ENCODE data around the gene FOXM1.
"Not testable (repeated sequence)": the region's sequence is repeated elsewhere in the genome, so short reads cannot be mapped to it uniquely, and the experiment has no call there.

The FOXM1 gene

DNA sequence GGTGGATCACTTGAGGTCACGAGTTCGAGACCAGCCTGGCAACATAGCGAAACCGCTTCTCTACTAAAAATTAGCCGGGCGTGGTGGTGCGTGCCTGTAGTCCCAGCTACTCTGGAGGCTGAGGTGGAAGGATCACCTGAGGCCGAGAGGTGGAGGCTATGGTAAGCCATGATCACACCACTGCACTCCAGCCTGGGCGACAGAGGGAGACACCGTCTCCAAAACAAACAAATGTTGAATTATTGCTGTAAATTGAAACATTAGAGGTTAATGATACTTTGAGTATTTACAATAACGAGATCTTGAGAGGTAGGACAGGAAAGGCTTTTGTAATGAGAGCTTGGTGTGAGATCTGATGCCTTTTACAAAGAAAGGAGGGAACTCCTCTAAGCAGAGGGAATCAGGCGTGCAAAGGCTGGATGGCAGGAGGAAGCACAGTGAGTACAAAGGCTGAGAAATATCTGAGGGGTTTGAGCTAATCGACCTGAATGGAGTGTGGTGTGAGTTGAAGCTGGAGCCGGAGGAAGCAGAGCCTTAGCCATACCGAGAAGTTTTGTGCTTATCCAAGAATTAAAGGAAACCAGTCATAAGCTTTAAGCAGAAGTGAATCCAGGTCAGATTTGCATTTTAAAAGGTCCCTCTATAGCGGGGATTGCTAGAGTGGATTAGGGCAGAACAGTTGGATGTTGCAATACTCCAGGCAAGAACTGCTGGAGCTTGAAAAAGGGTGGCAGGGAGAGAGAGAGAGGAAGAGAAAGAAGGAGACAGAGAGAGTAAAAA lies 1.2 kb upstream of the FOXM1 start:
- DNase-seq: no peak

DNA sequence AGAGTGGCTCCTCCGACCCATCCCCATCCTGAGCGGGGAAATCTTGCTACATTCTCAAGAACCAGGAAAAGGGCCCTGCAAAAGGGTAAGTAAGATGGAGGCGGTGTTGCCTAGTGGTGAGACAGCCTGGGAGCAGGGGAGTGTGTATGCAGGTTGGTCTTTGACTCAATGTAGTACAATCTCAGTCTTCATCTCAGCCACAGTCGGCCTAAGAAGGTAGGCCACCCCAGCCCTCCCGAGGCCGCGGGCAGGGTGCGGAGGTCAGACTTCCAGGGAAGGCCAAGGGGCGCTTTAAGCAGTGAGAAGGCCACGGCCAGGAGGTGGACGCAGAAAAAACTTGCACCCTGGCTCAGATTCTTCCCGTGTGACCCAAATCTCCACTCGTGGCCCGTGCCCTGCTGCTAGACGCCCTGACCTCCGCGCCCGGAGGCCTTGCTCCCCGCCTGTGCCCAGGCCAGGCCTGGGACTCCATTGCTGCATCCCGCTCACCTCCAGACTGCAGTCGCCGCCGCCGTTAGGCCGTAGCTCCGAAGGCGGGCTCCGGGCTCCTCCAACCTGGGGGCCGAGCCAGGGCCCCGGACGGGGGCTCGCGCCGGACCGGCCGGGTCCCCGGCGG lies 435 bp downstream of the FOXM1 start:
- no peak for DNase-seq

DNA sequence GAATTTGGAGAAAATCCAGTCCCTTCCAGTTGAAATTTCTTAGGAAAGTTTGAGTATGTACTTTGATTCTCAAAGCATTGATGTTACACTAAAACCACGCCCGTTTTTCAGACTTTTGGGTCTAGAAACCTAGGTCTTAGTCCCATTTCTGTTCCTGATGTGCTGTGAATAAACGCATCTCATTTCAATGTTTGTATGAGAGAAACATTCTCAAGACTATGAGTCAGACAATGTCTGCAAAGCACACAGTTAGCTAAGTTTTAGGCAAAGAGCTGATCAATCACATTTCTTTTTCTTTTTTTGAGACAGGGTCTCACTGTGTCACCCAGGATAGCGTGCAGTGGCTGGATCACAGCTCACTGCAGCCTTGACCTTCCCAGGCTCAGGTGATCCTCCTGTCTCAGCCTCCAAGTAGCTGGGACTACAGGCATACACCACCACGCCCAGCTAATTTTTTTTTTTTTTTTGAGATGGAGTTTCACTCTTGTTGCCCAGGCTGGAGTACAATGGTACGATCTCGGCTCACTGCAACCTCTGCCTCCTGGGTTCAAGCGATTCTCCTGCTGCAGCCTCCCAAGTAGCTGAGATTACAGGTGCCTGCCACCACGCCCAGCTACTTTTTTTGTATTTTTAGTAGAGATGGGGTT lies 7.9 kb downstream of the FOXM1 start:
- not testable (repeated sequence) for DNase-seq

DNA sequence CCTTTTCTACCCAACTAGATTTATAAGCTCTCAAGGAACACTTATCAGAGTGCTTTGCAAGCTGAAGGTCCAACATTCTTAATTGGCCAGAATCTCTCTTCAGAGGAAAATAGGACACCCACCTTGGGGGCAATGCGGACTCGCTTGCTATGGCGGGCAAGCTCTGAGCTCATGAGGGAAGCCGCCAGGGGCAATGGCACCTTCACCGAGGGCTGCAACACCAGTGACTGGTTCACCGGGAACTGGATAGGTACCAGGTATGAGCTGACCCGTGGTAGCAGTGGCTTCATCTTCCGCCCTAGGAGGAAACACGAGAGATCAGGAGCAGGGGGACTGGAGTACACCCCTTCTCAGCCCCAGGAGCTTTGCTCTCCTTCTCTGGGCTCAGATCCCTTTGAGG lies 12.8 kb downstream of the FOXM1 start:
- no peak for DNase-seq

DNA sequence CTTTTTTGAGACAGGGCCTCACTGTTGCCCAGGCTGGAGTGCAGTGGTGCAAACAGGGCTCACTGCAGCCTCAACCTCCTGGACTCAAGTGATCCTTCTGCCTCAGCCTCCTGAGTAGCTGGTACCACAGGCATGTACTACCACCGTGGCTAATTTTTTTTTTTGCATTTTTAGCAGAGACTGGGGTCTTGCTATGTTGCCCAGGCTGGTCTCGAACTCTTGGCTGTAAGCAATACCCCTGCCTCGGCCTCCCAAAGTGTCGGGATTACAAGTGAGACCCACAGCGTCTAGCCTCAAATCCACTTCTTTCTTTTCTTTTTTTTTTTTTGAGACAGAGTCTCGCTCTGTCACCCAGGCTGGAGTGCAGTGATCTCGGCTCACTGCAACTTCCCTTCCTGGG lies 13.6 kb downstream of the FOXM1 start:
- DNase-seq: not testable (repeated sequence)

DNA sequence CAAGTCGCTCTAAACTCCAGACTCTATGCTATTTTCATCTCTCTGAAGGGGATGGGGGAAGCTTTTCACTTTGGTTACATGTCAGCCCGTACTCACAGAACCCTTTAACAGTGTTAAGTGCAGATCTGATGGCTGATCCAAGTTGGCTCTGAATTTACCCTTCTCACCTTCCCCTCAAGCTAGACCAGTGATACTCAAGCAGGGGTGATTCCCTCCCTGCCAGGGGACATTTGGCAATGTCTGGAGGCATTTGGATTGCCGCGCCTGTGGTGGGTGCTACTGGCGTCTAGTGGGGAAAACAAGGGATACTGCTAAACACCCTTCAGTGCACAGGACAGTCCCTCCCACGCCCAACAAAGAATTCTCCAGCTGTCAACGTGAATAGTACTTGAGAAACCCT lies 14.1 kb downstream of the FOXM1 start:
- DNase-seq: no peak

DNA sequence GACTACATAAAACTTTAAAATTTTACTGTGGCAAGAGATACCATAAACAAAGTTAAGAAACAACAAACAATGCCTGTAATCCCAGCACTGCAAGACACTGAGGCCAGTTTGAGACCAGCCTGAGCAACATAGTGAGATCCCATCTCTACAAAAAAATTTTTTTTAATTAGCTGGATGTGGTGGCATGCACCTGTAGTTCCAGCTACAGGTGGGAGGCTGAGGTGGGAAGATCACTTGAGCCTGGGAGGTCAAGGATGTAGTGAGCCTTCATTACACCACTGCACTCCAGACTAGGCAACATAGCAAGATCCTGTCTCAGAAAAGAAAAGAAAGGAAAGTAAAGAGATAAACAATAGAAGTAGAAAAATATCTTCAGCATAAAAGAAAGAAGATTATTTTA lies 16.8 kb downstream of the FOXM1 start:
- no peak for DNase-seq

DNA sequence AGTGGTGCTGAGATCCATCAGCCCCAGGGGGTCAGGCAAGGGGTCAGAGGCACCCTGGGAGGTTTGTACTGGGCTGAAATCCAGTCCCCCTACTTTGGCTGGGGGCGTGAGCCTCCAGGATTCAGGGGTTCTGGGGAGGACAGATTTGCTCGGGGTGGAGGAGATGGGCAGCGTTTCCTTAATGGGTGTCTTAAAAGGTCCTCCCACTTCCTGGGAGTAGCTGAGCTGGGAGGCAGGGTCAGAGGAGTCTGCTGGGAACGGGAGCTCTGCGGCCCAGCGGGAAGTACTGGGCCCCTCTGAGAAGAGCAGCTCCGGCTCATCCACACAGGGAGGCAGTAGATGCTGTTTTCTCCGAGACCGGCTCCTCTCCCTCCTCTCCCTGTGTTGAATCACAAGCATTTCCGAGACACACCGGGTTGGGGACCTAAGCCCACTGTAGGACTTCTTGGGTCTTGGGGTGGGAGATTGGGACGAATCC lies 18.0 kb downstream of the FOXM1 start:
- no peak for DNase-seq

DNA sequence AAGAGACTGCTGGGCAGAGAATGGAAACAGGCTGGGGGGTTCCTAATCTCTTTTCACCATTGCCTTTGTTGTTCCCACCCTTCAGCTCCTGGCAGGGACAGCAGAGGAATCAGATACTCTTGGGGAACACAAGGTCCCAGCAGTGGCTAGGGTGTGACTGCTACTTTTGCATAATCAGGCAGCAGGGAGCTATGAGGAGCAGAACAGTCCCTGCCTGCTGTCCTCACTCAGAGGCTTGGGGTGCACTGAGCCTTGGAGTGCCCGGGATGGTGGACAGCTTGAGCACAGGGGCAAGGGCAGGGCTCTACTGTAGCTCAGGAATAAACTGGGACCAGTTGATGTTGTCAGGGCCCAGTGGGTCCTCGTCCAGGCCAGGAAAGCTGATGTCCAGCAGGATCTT lies 18.6 kb downstream of the FOXM1 start:
- DNase-seq: no peak

DNA sequence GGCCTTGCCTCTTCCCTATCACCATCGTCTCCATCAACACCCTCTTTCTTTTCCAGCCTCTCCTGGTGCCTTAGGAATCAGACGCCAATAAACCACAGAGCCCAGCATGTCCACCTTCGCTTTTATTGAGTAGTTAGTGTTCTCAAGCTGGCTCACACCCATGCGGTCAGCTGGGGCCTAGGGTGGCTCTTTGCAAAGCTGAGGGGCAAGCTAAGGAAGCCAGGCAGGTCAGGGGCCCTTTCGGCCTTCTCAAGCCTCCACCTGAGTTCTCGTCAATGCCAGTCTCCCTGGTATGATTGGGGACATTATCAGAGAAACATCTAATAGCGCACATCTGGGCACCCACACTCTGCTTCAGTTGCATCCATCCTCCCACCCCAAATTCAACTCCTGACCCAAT lies 19.4 kb downstream of the FOXM1 start:
- DNase-seq: no peak

DNA sequence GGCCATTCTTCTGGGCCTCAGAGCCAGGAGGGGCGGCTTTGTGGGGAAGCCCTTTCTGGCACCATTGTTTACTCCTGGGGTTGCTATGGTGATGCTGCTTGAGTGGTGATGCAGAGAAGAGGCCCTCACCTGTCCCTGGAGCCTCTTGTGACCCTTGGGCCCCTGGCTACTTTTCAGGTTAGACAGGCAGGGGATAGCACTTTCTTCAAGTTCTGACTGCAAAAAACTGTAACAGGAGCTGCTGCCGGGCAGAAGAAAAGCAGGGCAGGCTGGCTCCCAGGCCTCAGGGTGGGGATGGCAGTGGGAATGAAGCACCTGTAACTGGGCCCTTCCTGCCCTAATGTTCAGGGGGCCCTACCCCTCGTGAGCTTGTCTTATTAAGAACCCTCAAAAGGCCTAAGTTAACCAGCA lies 19.9 kb downstream of the FOXM1 start, which contains the start of gene TEX52:
Gene TEX52 (minus strand): TSS at position 19 of the 411 bp plus-strand sequence. CDS start 13 bp downstream, at position 6.
- no peak for DNase-seq

DNA sequence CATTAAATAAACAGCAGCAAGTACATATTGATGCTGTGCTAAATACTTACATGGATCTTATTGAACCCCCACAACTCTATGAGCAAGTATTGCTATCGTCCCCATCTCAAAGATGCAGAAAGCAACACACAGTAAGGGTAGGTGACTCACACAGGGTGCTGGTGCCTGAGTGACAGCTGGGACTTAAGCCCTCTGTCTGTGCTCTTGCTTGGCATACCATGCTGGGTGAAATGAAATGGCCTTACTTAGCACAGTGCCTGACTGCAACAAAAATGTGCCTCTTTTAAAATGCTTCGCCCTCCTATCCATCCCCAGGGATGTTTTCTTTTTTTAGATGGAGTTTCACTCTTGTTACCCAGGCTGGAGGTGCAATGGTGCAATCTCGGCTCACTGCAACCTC lies 20.9 kb downstream of the FOXM1 start:
- DNase-seq: no peak

DNA sequence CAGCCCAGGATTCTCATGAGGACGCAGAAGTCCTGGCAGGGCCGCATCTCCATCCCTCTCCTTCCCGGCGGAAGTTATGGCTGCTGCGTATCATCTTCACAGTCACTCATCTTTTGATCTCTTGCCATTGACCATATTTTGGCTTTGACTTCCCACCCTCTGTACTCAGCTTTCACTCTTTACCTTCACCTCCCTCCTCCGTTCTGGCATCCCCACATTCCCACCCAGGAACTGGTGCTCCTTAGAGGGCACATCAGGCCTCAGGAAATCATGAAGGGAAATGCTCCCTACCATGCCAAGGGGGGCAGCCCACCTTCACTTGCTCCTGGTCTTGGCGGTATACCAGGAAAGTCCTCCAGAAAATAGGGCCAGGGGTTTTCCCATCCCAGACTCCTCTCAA lies 21.4 kb downstream of the FOXM1 start:
- no peak for DNase-seq

DNA sequence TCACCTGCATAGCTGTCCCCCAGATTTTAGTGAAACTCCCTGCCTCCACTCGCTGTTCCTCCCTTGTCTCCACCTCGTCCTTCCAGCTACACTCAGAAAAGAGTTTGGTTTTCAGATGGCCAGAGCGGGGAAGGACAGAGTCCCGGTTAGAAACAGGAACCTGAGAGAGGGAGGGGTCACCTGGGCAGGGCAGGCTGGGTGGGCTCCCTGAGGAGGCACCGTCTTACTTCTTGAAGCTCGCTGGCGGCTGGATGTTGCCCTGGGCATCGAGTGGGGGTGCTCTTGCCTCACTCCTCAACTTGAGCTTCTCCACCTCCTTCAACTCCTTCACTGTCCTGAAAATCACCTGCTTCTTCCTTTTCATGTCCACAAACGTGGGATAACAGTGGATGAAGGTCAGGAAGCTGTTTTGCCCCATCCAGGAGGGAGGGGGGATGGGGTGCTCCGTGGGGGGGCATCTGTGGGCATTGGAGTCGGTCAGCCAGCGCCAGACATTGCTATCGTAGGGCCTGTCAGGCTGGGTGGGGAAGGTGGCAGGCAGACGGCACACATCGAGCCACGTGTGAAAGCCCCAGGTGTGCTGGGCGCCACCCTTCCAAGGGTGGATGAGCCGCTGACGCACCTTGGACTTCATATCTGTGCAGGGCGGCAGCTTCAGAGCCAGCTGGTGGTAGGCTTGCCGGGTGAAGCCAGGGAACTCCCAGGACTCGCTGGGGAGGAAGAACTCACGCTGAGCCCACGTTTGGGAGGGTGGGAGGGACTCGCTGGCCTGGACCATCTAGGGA lies 22.1 kb downstream of the FOXM1 start:
- DNase-seq: no peak

DNA sequence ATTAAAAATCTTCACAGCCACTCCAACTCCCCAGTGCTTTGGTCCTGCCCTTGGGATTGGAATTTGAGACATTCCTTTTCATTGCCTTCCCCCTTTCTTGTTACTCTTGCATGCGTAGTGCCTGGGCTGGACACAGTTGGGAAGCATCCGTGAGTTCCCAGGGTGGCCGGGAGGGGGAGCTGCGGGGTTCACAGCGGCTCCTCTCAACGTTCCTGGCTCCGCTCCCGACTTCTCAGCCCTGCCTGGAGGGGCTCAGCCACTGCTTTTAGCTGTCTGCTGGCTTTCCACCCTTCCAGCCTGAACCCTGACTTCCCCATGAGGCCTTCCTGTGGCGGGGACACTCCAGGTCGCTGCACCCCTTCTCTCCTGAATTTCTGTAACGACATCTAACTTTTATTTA lies 23.3 kb downstream of the FOXM1 start:
- DNase-seq: peak; percentile 75

DNA sequence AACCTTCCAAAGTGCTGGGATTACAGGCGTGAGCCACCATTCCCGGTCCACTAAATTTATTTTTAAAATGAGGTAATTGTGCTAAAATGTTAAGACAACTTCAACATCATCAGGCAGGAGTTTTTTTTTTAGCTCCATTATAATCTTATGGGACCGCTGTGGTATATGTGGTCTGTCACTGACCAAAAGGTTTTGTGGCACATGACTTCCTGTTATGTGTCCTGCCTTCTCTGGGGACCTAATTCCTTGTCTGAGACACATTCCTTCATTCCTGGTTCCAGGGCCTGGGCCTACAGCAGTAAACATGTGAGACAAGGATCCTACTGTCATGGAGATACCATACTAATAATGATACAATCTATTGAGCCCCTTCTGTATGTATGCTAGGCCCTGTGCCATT lies 25.0 kb downstream of the FOXM1 start:
- no peak for DNase-seq

DNA sequence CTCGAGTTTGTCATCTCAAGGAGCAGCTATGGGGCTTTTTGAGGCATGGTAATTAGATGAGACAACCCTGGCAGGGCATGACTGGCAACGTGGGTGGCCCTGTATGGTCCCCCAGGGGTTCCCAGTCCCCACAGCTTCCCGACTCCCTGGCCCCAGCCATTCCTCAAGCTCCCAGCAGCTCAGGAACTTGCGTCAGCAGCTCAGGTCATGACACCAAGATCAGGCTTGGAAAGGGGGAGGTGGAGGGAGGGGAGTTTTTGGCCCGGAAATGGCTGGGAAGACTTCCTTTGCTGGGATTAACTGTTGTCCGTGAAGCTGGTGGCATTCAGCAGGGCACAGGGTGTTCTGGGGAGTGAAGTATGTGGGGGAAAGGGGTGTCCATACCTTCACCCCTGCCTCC lies 31.7 kb downstream of the FOXM1 start:
- DNase-seq: no peak

DNA sequence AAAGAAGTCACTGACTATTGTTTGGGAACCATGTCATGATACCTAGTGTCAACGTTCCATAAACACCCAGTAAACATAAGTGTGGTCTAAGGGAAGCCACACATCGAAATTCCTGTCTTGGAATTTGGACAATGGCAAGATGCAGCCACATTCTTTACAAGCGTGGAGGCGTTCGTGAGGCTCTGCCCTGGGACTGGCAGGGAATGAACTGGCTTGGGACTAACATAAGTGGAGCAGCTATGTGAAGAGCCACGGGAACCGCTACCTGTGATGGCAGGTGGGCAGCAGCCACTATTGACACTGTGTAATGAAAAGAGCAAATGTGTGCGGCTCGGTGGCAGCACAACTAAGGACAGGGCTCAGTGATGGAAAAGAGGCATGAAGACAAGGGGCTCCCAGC lies 32.2 kb downstream of the FOXM1 start:
- no peak for DNase-seq

DNA sequence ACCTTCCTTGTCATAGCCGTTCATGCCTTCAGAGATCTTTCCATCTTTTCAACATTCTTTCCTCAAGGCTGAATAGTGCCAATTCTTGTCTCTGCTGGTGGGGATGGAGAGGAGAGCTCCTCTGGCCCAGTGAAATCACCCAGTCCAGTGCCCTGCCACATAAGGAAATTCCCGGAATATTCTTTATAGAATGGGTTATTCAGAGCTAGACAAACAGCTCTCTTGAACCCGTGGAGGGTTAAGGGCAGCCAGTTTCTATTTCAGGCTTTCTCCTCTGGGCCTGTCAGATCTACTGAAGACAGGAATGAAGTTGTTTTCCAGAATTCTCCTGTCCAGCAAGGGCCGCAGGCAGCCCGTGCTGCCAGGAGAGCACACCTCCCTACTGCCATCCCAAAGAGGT lies 34.0 kb downstream of the FOXM1 start:
- DNase-seq: no peak

DNA sequence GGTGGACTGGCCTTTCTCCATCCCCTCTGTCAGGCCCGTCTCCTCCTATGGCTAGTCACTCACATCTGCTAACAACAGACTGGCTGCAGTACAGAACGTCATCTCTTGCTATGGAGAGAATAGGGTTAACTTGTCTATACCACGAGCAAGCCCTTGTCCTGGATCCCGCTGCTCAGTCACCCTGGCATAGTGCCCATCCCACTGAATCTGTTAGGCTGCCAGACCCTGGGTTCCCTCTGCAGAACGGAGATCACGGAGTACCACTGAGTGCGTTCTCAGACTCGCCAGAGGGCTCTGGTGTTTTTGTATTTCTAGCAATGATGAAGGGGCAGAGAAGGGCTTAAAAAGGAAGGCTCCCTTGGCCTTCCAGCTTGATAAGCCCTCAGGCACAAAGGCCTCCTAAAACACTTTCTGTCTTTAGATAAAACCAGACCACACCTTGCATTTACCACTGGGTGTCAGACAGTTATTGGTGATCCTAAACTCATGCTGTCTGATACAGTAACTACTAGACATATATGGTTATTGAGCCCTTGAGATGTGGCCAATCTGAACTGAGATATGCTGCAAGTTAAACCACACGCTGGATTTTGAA lies 35.8 kb downstream of the FOXM1 start:
- DNase-seq: no peak

DNA sequence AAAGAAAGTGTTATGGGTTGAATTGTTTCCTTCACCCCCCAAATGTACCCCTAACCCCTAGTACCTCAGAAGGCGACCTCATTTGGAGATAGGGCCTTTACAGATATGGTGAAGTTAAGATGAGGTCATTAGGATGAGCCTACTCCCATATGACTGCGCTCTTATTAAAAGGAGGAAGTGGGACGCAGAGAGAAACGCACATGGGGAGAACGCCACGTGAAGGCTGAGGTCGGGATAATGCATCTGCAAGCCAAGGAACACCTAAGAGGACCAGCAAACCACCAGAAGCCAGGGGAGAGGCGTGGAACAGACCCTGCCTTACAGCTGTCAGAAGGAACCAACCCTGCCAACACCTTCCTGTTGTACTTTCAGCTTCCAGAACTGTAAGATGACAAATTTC lies 40.4 kb downstream of the FOXM1 start:
- no peak for DNase-seq

DNA sequence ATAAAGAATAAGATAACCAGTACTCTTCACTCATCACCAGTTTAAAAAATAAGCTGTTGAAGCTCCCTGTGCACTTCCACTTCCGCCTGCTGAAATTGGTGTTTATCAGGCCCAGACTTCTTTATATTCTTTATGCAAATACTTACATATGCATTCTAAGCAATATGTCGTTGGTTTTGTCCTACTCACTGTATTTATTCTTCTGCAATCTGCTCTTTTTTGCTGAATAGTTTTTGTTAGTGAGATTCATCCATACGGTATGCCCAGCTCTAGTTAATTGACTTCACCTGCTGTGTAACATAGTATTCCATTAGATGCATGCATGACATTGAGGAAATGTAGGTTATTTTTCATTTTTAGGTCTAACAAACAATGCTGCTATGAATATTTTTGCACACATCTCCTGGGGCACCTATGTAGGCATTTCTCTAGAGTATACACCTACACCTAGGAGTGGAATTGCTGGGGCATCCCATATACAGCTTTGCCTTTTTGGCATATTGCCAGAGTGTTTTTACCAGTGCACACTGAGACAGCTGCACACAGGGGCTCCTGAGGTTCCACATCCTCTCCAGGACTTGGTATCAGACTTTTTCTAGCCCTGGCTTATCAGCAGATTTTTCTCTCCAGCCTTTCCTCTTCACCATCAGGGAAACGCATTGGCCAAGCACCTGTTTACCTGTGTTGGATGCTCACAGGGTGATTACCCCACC lies 41.1 kb downstream of the FOXM1 start:
- no peak for DNase-seq

All from activated CD8-positive, alpha-beta memory T cell treated with anti-CD3 and anti-CD28 coated beads for 24 hours (primary cell).